PC-3 (cell line): ENCODE results near the gene CDK16.

ENCODE experiments used
- EZH2phosphoT487 ChIP-seq: fragments of 300-600 bp; sonication (generic); IDR thresholded peaks from 2 replicates; pipeline ENCODE4 v1.6.1; 2018; ENCODE audit warnings: mild to moderate bottlenecking, antibody characterized with exemption, low read length, borderline replicate concordance
- TF ChIP-seq, protein P1 (sequence below): fragments of 300-600 bp; sonication (generic); conservative IDR thresholded peaks from 2 replicates; pipeline ENCODE4 v1.5.1; 2017; ENCODE audit warnings: antibody characterized with exemption, low read depth, mild to moderate bottlenecking, low read length

DNA sequence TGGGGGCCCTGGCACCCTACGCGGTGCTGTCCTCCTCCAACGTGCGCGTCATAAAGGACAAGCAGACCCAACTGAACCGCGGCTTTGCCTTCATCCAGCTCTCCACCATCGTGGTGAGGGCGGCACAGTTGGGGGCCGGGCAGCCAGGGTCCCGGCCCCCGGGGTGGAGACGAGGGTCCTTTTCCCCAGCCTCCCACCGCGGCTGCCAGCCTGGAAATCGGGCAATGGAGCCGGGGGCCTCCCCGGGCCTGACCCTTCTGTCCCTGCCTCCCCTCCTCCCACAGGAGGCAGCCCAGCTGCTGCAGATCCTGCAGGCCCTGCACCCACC, 38.6 kb upstream of the CDK16 start:
- TF ChIP-seq, protein P1, sequence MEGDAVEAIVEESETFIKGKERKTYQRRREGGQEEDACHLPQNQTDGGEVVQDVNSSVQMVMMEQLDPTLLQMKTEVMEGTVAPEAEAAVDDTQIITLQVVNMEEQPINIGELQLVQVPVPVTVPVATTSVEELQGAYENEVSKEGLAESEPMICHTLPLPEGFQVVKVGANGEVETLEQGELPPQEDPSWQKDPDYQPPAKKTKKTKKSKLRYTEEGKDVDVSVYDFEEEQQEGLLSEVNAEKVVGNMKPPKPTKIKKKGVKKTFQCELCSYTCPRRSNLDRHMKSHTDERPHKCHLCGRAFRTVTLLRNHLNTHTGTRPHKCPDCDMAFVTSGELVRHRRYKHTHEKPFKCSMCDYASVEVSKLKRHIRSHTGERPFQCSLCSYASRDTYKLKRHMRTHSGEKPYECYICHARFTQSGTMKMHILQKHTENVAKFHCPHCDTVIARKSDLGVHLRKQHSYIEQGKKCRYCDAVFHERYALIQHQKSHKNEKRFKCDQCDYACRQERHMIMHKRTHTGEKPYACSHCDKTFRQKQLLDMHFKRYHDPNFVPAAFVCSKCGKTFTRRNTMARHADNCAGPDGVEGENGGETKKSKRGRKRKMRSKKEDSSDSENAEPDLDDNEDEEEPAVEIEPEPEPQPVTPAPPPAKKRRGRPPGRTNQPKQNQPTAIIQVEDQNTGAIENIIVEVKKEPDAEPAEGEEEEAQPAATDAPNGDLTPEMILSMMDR, result no peak
- no peak for TF ChIP-seq EZH2phosphoT487
